ENCODE results near the gene PLN. TPM values are rescaled to one million over a fixed set of nuclear protein-coding genes. Genes with fewer than 3 reads are reported as not detected.

The PLN gene
- total and polyA plus RNA-seq, 9 of the 15 experiments (the other 6 are each of a cell fraction or from before 2014, with no cell fraction given): 0.03 to 0.30 (median 0.03) TPM; not detected in 6

GRCh38 chr6:118536478-118536877 is 11.6 kb upstream of the PLN start (continued):
- TF ChIP-seq ZNF77 (CRISPR knock-in tag; IDR thresholded peaks at IDR 0.05): no peak
- no peak for TF ChIP-seq FUS (optimal IDR thresholded peaks at IDR 0.05; ENCODE audit: low read depth, low read length)
- peak; percentile 62 for TF ChIP-seq MEIS2 (IDR thresholded peaks at IDR 0.05; ENCODE audit: partially characterized antibody)
- no peak for TF ChIP-seq TAF9B (IDR thresholded peaks at IDR 0.05; ENCODE audit: partially characterized antibody)
- TF ChIP-seq STAT5A (IDR thresholded peaks at IDR 0.05; ENCODE audit: borderline replicate concordance, low read length): peak; percentile 33; the same call in 1 of the 2 replicates
- TF ChIP-seq ZNF165 (CRISPR knock-in tag; IDR thresholded peaks at IDR 0.05; ENCODE audit: borderline replicate concordance): no peak
- TF ChIP-seq CTBP1 (IDR thresholded peaks at IDR 0.05; ENCODE audit: borderline replicate concordance): peak; percentile 90
- TF ChIP-seq SRSF1 (IDR thresholded peaks at IDR 0.05; ENCODE audit: low read depth, low read length): no peak
- TF ChIP-seq E2F1 (CRISPR knock-in tag; IDR thresholded peaks at IDR 0.05): no peak
- no peak for TF ChIP-seq HNRNPLL (IDR thresholded peaks at IDR 0.05; ENCODE audit: low read depth, low read length, poor library complexity, severe bottlenecking)
- no peak for TF ChIP-seq ZBTB7A (IDR thresholded peaks at IDR 0.05; ENCODE audit: borderline replicate concordance, control insufficient read depth, low read depth, low read length)

GRCh38 chr6:118537574-118537973 is 10.5 kb upstream of the PLN start:
- CTCF ChIA-PET (ENCODE audit: low intra/inter-chr PET ratio): no interaction called here
- TF ChIP-seq STAT5A (IDR thresholded peaks at IDR 0.05; ENCODE audit: borderline replicate concordance, low read length) (peak; percentile 95), NRF1 (conservative IDR thresholded peaks at IDR 0.05 in 1 of 2, IDR thresholded peaks at IDR 0.05 in 1 of 2) (no peak), SMARCA4 (IDR thresholded peaks at IDR 0.05) (peak; percentile 94), TOE1 (IDR thresholded peaks at IDR 0.05; ENCODE audit: borderline replicate concordance) (0 out of 2 replicates have a peak, but pooled peaks have one; percentile 27), TOE1 (CRISPR knock-in tag; IDR thresholded peaks at IDR 0.05; ENCODE audit: borderline replicate concordance, low read depth) (no peak), CBFA2T3 (IDR thresholded peaks at IDR 0.05) (peak; percentile 89), PYGO2 (tag; IDR thresholded peaks at IDR 0.05) (no peak), ZBTB9 (CRISPR knock-in tag; IDR thresholded peaks at IDR 0.05) (no peak), TBL1XR1 (IDR thresholded peaks at IDR 0.05; ENCODE audit: low read length in 2 of 2) (peak in 1 of 2 experiments; percentile 77; a peak in 2 of 4 replicates), HDAC2 (IDR thresholded peaks at IDR 0.05) (peak; percentile 73), SOX6 (IDR thresholded peaks at IDR 0.05) (peak; percentile 98), EP400 (IDR thresholded peaks at IDR 0.05) (0 out of 2 replicates have a peak, but pooled peaks have one; percentile 20)

More at GRCh38 chr6:118537574-118537973, 10.5 kb upstream of the PLN start:
- POLR2A ChIA-PET: no interaction called here
- Histone ChIP-seq H3K36me3 (ENCODE audit: control insufficient read depth, insufficient read depth, low read length) (no peaks in the 10 kb centered on the region; the same call in 2 of the 3 replicates), H3K9me1 (ENCODE audit: control insufficient read depth, insufficient read depth, low read length) (no peaks in the 10 kb centered on the region), H3K4me1 (replicated peaks in 1 of 2; ENCODE audit: control insufficient read depth in 2 of 2, insufficient read depth in 2 of 2, low read length in 2 of 2) (peaks cover 0 to 8% of the 10 kb centered on the region in 2 experiments; a peak in 3 of 5 replicates), H3K27me3 (ENCODE audit: control insufficient read depth in 2 of 2, insufficient read depth in 2 of 2, low read length in 2 of 2) (no peaks in the 10 kb centered on the region), H3K27ac (ENCODE audit: extremely low read depth, low read depth, low read length) (no peak overlapping the region), H4K20me1 (replicated peaks; ENCODE audit: control insufficient read depth, insufficient read depth, low read length) (no peaks in the 10 kb centered on the region), H3K79me2 (ENCODE audit: control insufficient read depth, insufficient read depth, low read length) (peaks cover 7% of the 10 kb centered on the region; the same call in 2 of the 3 replicates), H3K9ac (ENCODE audit: insufficient read depth in 1 of 2, low read depth in 2 of 2, low read length in 2 of 2) (no peak overlapping the region), H3K9me3 (replicated peaks; ENCODE audit: control insufficient read depth, insufficient read depth, low read depth, low read length) (no peaks in the 10 kb centered on the region), H3K4me3 (no peak overlapping the region), H2AFZ (ENCODE audit: low read depth, low read length) (no peak overlapping the region), H3K4me2 (ENCODE audit: insufficient read depth, low read length) (peak overlapping the region; percentile 13; the same call in 1 of the 2 replicates)
- FAIRE-seq (peak; percentile 86), ATAC-seq (peak; percentile 92), DNase-seq (ENCODE audit: extremely low read depth in 1 of 4, low spot score in 3 of 4) (peak in 3 of 4 experiments; percentile 15 to 77 (median 68))
- in situ Hi-C loops (cut with MboI): no loop called here
- 0% methylated on average over 2 of the region's 2 CpGs for WGBS (ENCODE audit: insufficient coverage, low coverage, missing lambda C conversion rate)
- intact Hi-C loops (cut with micrococcal nuclease): no loop called here
- BruUV-seq (replicated peaks): no TSS peak
